Osteocyte (in vitro differentiated cells): ENCODE results near the gene LRCH4. TPM values are rescaled to one million over a fixed set of nuclear protein-coding genes. Genes with fewer than 3 reads are reported as not detected.
A peak's percentile ranks its signal among the peaks of the same experiment; 100 is the strongest.

Source experiments
- DNase-seq: peaks from one replicate; pipeline ENCODE4 v3.0.0; 2021; ENCODE audit warnings: mixed read lengths; ENCODE audit not compliant: unreplicated experiment; ENCODE audit errors: extremely low spot score
- H3K27ac Mint-ChIP-seq: one replicate; pipeline ENCODE4 v1.8.0; 2021; ENCODE audit warnings: mild to moderate bottlenecking, mixed read lengths; ENCODE audit not compliant: unreplicated experiment
- H3K27me3 Mint-ChIP-seq: one replicate; pipeline ENCODE4 v1.8.0; 2021; ENCODE audit warnings: mixed read lengths; ENCODE audit not compliant: unreplicated experiment
- H3K36me3 Mint-ChIP-seq: one replicate; pipeline ENCODE4 v1.8.0; 2021; ENCODE audit warnings: mixed read lengths; ENCODE audit not compliant: unreplicated experiment
- H3K4me1 Mint-ChIP-seq: one replicate; pipeline ENCODE4 v1.8.0; 2021; ENCODE audit warnings: mixed read lengths; ENCODE audit not compliant: unreplicated experiment
- H3K4me3 Mint-ChIP-seq: one replicate; pipeline ENCODE4 v1.8.0; 2021; ENCODE audit warnings: mild to moderate bottlenecking, moderate library complexity, mixed read lengths; ENCODE audit not compliant: unreplicated experiment
- H3K9me3 Mint-ChIP-seq: one replicate; pipeline ENCODE4 v1.8.0; 2021; ENCODE audit warnings: mixed read lengths; ENCODE audit not compliant: unreplicated experiment
- total RNA-seq: library from RNA; stranded (reverse); gene quantifications from 2 replicates; pipeline ENCODE4 v1.2.1, GENCODE V29; 2021
- TF ChIP-seq, protein P1 (sequence below): fragments of 200-600 bp; sonication (generic); IDR thresholded peaks from 2 replicates; pipeline ENCODE4 v1.5.0; 2021; ENCODE audit warnings: antibody characterized with exemption, mild to moderate bottlenecking, moderate library complexity

The LRCH4 gene
- total RNA-seq, 1 donor from 2014 or later, result 90.9 TPM

DNA sequence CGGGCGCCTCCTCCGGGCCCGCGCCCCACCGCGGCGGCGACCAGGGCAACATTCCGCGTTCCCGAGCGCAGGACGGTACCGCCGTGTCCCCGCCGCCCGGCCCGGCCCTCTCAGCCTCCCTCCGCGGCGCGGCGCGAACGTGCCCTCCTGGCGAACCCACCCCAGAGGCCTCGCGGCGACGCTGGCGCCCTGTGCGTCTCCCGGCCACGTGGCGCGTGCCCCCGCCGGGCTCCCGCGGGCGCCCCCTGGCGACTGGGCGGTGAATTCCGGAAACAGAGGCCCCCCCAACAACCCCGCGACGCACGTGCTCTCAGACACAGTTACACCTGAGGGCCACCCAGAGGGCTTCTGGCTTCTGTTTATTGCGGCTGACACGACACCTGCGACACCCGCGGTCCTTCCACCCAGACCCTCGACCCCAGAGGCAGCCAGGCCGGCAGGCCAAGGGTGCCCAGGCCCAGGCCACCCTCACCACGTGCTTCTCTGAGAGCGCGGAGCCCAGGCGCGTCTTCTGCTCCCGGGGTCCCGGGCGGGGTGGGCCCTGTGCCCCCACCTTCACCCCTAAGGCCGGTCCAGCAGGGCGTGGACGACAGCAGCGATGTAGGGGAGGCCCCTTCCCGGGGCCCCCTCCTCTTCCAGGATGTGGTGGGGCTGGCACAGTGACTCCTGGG is 12.1 kb downstream of the LRCH4 start, which contains the start of gene SAP25:
TSS of gene SAP25 (minus strand) at position 210 of the 671 bp plus-strand sequence. CDS start at position 52, 158 bp downstream.
- H3K36me3 Mint-ChIP-seq, result peaks cover 13% of the 10 kb centered on the region
- no peak within 1 kb of the TSS for H3K27ac Mint-ChIP-seq
- peaks cover 12% of the 10 kb centered on the region for H3K4me1 Mint-ChIP-seq
- H3K27me3 Mint-ChIP-seq, result no peaks in the 10 kb centered on the region
- TF ChIP-seq, protein P1, sequence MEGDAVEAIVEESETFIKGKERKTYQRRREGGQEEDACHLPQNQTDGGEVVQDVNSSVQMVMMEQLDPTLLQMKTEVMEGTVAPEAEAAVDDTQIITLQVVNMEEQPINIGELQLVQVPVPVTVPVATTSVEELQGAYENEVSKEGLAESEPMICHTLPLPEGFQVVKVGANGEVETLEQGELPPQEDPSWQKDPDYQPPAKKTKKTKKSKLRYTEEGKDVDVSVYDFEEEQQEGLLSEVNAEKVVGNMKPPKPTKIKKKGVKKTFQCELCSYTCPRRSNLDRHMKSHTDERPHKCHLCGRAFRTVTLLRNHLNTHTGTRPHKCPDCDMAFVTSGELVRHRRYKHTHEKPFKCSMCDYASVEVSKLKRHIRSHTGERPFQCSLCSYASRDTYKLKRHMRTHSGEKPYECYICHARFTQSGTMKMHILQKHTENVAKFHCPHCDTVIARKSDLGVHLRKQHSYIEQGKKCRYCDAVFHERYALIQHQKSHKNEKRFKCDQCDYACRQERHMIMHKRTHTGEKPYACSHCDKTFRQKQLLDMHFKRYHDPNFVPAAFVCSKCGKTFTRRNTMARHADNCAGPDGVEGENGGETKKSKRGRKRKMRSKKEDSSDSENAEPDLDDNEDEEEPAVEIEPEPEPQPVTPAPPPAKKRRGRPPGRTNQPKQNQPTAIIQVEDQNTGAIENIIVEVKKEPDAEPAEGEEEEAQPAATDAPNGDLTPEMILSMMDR, result peak; percentile 9
- no peak within 1 kb of the TSS for H3K4me3 Mint-ChIP-seq
- no peaks in the 10 kb centered on the region for H3K9me3 Mint-ChIP-seq
- DNase-seq, result no peak

DNA sequence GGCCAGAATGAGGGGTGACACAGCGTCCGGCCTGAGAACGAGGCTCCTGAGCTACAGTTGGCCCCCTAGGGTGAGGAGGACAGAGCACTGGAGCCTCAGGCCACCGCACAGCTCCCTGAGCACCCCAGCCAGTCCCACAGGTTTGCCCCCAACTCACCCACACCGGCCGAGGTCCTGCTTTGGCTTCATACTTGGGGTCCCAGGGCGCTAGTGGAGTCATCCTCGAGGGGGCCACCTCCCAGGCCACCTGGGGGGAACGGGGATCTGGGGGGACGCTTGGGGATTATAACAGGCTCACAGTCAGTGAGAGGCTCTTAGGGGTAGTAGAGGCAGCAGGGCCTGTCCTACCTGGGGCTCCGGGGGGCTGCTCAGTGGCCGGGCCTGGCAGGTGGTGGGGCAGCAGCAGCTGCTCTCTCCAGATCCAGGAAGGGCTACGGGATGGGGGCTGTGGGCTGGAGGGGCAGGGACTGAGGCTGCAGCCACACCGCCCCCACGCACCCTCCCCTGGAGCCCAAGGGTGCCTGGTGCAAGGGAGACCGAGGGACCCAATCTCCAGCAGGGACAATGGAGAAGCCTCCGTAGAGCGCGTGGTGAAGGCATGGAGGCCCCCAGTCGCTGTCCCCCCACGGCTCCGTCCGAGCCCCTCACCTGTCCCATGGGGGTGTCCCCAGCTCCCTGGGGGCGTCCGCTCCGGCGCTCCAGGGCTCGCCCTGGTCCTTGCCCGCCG is 12.8 kb downstream of the LRCH4 start:
- Mint-ChIP-seq H3K9me3 (no peaks in the 10 kb centered on the region), H3K36me3 (peaks cover 9% of the 10 kb centered on the region), H3K4me3 (no peak overlapping the region), H3K4me1 (peaks cover 15% of the 10 kb centered on the region), H3K27me3 (no peaks in the 10 kb centered on the region), H3K27ac (no peak overlapping the region)
- TF ChIP-seq, protein P1, result no peak
- no peak for DNase-seq

DNA sequence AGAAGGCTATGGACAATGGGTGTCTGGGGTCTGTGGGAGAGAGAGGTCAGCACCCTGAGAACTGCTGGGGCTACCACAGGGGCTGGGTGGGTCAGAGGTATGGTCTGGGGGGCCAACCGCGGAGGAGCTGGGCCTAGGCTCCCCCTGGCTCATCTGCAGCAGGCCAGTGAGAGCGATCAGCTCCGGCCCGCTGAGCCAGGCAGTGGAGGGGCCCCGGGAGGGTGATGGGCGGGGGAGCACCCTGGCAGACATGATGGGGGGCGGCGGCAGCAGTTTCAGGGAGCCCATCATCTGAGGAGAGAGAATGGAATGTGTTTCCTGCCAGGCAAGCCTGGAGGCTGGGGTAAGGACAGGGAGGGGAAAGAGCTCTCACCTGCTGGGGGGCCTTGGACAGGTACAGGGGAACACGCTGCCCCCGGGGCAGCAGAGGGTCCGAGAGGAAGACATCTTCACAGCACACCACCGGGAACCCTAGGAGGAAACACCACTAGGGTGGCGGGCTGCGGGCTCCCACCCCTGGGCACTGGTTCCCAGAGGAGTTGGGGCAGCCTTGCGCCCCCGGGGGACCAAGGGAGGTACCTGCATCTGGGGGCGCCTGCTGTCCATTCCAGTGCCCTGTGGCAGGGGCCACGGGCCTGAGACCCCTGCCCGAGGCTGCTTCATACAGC is 13.5 kb downstream of the LRCH4 start:
- Mint-ChIP-seq H3K9me3 (no peaks in the 10 kb centered on the region), H3K36me3 (peaks cover 7% of the 10 kb centered on the region), H3K27me3 (no peaks in the 10 kb centered on the region), H3K4me1 (peaks cover 17% of the 10 kb centered on the region), H3K4me3 (no peak overlapping the region), H3K27ac (no peak overlapping the region)
- TF ChIP-seq, protein P1, result no peak
- DNase-seq, result no peak

DNA sequence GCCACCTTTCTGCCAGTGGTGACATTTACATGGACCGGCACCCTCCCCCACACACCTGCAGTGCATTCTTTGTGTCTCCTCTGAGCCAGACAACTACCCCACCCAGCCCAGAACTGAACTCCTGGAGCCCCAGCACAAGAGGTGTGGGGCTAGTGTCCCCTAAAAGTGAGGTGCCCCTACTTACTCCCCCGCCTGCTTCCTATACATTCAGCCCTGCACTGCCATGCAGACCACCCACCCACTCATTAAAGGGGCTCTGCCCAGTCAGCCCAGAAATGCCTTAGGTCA is 14.2 kb downstream of the LRCH4 start:
- H3K4me3 Mint-ChIP-seq, result no peak overlapping the region
- peaks cover 17% of the 10 kb centered on the region for H3K4me1 Mint-ChIP-seq
- no peaks in the 10 kb centered on the region for H3K9me3 Mint-ChIP-seq
- no peak for DNase-seq
- TF ChIP-seq, protein P1, result no peak
- H3K36me3 Mint-ChIP-seq, result peaks cover 7% of the 10 kb centered on the region
- H3K27ac Mint-ChIP-seq, result no peak overlapping the region
- H3K27me3 Mint-ChIP-seq, result no peaks in the 10 kb centered on the region
